H1 (cell line): Measurements from ENCODE around the gene PTGES. TPM values are rescaled to one million over a fixed set of nuclear protein-coding genes. Genes with fewer than 3 reads are reported as not detected.

Experiments
- CHD7 ChIP-seq: fragments of 300-600 bp; sonication (generic); IDR thresholded peaks from 2 replicates; pipeline ENCODE4 v1.7.1; 2012; ENCODE audit warnings: low read length, moderate library complexity, mild to moderate bottlenecking, inconsistent platforms; ENCODE audit not compliant: insufficient replicate concordance
- GTF2F1 ChIP-seq: IDR thresholded peaks from 2 replicates; pipeline ENCODE4 v1.6.1; 2012; ENCODE audit warnings: low read depth, low read length, improper control_type of control experiment, borderline replicate concordance
- POU5F1 ChIP-seq: IDR thresholded peaks from 2 replicates; pipeline ENCODE4 v1.6.1; 2011; ENCODE audit warnings: low read depth, mild to moderate bottlenecking, low read length, moderate library complexity
- RAD21 ChIP-seq, 2 experiments: IDR thresholded peaks in 1 of 2; conservative IDR thresholded peaks in 1 of 2; 2 replicates each; pipeline ENCODE4 v1.6.1; 2011; ENCODE audit warnings: low read depth in 2 of 2, low read length in 2 of 2, improper control_type of control experiment in 1 of 2, inconsistent platforms in 1 of 2, mild to moderate bottlenecking in 1 of 2, moderate library complexity in 1 of 2
- RBBP5 ChIP-seq: IDR thresholded peaks from 2 replicates; pipeline ENCODE4 v1.7.1; 2012; ENCODE audit warnings: low read depth, mild to moderate bottlenecking, inconsistent platforms, low read length, moderate library complexity, borderline replicate concordance
- SAP30 ChIP-seq: fragments of 300-600 bp; sonication (generic); IDR thresholded peaks from 2 replicates; pipeline ENCODE4 v1.7.1; 2012; ENCODE audit warnings: low read length, moderate library complexity, mild to moderate bottlenecking, inconsistent platforms; ENCODE audit not compliant: insufficient read depth, insufficient replicate concordance
- SIX5 ChIP-seq: IDR thresholded peaks from 2 replicates; pipeline ENCODE4 v1.6.1; 2011; ENCODE audit warnings: mild to moderate bottlenecking, low read depth, low read length
- SRF ChIP-seq: IDR thresholded peaks from 2 replicates; pipeline ENCODE4 v1.6.1; 2011; ENCODE audit warnings: mild to moderate bottlenecking, low read depth, low read length, moderate library complexity
- SUZ12 ChIP-seq: fragments of 200-600 bp; sonication (generic); IDR thresholded peaks from 2 replicates; pipeline ENCODE4 v1.6.1; 2012; ENCODE audit warnings: mild to moderate bottlenecking, inconsistent platforms, low read length, moderate library complexity, mixed read lengths
- TAF1 ChIP-seq: IDR thresholded peaks from 2 replicates; pipeline ENCODE4 v1.6.1; 2011; ENCODE audit warnings: mild to moderate bottlenecking, low read depth, low read length
- polyA plus RNA-seq, 7 experiments: library from polyadenylated mRNA; depleted of rRNA in 3 of 7; stranded (reverse) in 5 of 7; unstranded in 2 of 7; fragments of >200 nt in 5 of 7; fragments of 200-250 nt in 2 of 7; gene quantifications; 1 replicate in 5 of 7; 2 replicates in 1 of 7; 4 replicates in 1 of 7; pipeline versions ENCODE4 v1.2.1 to v1.2.3, GENCODE V29; 2011 to 2013; ENCODE audit warnings: missing spikeins in 2 of 7, mixed read lengths in 2 of 7
- total RNA-seq: library from RNA; stranded (reverse); fragmentation: NEBNext Ultra II Directional; extraction: Animal tissue kit (Norgen Biotek cat#: 25700); gene quantifications from 2 replicates; pipeline ENCODE4 v1.2.1, GENCODE V29; 2021

PTGES gene
- total and polyA plus RNA-seq, 2 of the 8 experiments (the other 6 are each of a cell fraction or from before 2014, with no cell fraction given), result 3.2 to 5.1 TPM

- TF ChIP-seq CHD7, result no peak
- TF ChIP-seq SRF, result no peak
- TF ChIP-seq SIX5, result no peak
- no peak for TF ChIP-seq TAF1
- TF ChIP-seq SUZ12, result no peak
- no peak for TF ChIP-seq GTF2F1
- TF ChIP-seq POU5F1, result no peak
- no peak for TF ChIP-seq SAP30
- no peak for TF ChIP-seq RAD21 (IDR thresholded peaks at IDR 0.05 in 1 of 2, conservative IDR thresholded peaks at IDR 0.05 in 1 of 2; ENCODE audit: low read depth in 2 of 2, low read length in 2 of 2)
- TF ChIP-seq RBBP5, result no peak
These were observed 4.2 kb upstream of the PTGES start (continued) for GRCh38 chr9:129757045-129757444.
